Stimulated activated CD4-positive, alpha-beta T cell treated with anti-CD3 and anti-CD28 coated beads, Interleukin-2, amount 100 ng/mL, for 24 hours (primary cell): ENCODE measurements around the gene PRR19.

Experiments
- DNase-seq, 2 donors: peaks; one replicate each; pipeline ENCODE4 v3.0.0-alpha.2; 2020

The PRR19 gene

DNA sequence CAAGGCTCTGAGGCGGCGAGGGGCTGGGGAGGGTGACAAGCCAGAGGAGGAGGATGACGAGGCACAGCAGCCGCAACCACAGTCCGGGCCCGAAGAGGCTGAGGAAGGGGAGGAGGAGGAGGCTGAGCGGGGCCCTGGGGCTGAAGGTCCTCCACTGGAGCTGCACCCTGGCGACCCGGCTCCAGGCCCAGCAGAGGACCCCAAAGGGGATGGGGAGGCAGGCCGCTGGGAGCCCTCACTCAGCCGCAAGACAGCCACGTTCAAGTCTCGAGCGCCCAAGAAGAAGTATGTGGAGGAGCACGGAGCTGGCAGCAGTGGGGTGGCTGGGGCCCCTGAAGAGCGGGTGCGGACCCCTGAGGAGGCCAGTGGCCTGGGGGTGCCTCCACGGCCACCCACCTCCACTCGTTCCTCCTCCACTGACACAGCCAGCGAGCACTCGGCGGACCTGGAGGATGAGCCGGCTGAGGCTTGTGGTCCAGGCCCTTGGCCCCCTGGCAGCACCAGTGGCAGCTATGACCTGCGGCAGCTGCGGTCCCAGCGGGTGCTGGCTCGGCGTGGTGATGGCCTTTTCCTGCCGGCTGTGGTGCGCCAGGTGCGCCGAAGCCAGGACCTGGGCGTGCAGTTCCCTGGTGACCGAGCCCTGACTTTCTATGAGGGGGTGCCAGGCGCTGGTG is 29.9 kb upstream of the PRR19 start:
- DNase-seq, result no peak

DNA sequence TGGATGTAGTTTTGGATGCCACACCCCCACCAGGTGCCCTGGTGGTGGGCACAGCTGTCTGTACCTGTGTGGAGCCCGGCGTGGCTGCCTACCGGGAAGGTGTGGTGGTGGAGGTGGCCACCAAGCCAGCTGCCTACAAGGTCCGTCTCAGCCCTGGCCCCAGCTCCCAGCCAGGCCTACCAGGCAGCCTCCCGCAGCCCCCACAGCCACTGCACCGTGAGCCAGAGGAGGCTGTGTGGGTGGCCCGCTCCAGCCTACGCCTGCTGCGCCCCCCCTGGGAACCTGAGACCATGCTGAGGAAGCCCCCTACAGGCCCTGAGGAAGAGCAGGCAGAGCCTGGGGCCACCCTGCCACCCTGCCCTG is 29.4 kb upstream of the PRR19 start:
- no peak for DNase-seq

- DNase-seq, result no peak
These were observed 28.9 kb upstream of the PRR19 start for GRCh38 chr19:42272989-42273406.

DNA sequence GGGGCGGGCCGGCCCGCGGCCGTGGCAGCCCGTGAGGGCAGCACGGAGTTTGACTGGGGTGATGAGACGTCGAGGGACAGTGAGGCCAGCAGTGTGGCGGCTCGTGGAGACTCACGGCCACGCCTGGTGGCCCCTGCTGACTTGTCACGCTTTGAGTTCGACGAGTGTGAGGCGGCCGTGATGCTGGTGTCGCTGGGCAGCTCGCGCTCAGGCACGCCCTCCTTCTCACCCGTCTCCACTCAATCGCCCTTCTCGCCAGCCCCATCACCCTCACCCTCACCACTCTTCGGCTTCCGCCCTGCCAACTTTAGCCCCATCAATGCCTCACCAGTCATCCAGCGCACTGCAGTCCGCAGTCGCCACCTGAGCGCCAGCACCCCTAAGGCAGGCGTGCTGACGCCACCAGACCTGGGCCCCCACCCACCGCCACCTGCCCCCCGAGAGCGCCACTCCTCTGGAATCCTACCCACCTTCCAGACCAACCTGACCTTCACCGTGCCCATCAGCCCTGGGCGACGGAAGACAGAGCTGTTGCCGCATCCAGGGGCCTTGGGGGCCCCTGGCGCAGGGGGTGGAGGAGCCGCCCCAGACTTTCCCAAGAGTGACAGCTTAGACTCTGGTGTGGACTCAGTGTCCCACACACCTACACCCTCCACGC is 28.4 kb upstream of the PRR19 start:
- DNase-seq, result no peak

DNA sequence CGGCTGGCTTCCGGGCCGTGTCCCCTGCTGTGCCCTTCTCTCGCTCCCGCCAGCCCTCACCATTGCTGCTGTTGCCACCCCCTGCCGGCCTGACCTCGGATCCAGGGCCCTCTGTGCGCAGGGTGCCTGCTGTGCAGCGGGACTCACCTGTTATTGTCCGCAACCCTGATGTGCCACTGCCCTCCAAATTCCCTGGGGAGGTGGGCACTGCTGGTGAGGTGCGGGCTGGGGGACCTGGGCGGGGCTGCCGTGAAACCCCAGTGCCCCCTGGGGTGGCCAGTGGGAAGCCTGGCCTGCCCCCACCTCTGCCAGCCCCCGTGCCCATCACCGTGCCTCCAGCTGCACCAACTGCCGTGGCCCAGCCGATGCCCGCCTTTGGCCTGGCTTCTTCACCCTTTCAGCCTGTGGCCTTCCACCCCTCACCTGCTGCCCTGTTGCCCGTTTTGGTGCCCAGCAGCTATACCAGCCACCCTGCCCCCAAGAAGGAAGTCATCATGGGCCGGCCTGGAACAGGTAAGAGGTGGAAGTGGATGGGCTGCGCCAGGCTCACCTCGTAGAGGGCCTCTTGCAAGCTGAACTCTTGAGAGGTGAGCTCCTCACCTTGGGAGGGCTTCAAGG is 27.8 kb upstream of the PRR19 start:
- no peak for DNase-seq

DNA sequence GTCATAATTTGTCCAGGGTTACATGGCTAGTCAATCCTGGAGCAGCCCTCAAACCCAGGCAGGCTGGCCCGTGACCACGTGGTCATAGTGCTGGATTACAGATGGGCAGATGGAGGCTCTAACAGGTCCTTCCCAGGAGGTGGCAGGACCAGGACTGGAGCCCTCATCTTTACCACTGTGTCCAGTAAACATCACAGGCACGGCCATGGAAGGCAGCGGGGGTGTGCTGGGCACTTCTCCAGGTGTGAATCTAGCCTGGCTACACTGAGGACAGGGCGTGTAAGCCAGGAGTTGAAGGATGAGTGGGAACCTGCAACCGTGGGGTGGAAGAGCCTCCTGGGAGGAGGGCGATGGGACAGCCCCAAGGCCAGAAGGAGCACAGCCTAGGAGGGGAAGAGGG is 26.8 kb upstream of the PRR19 start:
- DNase-seq, result no peak

DNA sequence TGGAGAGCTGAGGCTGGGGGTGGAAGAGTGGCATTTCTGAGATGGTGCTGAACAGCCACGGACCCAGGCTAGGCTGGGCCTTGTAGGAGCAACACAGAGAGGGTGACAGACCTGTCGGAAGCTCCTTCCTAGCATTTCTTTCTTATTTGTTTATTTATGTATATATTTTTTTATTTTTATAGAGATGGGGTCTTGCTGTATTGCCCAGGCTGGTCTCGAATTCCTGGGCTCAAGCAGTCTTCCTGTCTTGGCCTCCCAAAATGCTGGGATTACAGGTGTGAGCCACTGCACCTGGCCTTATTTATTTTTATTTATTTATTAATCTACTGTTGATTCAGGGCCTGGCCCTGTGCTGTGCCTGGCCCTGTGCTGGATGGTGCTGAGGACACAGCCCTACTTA is 26.4 kb upstream of the PRR19 start:
- DNase-seq, result no peak

DNA sequence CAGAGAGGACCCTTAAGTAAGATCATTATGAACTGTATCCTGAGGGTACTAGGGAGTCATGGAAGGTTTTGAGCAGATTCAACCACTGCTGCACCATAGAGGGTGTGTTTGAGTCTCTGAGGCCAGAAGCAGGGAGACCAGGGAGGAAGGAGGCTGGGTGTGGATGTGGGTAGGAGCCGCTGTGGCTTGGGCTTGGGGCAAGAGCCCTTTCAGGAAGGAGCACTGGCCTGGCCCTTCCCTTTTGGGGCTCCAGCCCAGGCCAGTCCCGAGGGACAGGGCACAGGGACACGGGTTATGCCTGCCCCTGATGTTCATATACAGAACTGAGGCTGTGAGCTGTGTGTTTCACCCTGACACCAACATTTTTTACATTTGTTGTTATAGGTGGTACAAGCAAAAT is 25.6 kb upstream of the PRR19 start:
- no peak for DNase-seq

- DNase-seq, result peak in 1 of 2 donors; percentile 35
These were observed 25.1 kb upstream of the PRR19 start for GRCh38 chr19:42276821-42277220.

GRCh38 chr19:42277821-42278451 is 24.0 kb upstream of the PRR19 start:
- DNase-seq, result no peak

DNA sequence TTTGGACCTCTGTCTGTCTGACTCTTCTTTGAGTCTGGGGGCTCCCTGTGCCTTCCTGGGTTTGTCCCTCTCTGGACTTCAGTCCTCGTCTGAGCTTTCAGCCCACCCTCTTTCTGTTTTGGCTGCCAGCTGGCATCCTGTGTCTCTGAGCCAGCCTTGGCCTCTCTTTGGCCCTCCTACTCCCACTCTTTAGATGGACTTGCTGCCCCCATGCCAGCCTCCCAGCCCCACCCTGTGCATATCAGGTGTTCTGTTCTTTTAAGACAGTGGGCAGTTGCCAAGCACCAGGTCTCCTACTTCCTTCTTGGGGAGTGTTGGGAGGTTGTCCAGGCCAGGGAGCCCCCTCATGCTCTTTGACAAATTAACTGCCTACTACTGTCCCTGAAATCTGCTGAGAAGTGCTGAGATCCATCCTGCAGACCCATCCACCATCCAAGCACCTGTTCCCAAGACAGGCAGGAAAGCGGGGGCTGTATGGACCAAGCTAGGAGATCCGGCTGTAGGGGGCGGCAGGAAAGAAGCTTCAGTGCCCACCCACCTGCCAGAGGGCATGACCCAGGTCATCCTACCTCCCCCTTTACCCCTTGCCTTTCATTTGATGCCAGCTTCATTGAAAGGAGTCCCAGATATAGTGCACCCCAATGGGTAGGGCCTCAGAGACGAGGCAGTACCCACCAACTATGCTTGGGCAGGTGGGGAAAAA is 23.3 kb upstream of the PRR19 start:
- DNase-seq, result no peak

DNA sequence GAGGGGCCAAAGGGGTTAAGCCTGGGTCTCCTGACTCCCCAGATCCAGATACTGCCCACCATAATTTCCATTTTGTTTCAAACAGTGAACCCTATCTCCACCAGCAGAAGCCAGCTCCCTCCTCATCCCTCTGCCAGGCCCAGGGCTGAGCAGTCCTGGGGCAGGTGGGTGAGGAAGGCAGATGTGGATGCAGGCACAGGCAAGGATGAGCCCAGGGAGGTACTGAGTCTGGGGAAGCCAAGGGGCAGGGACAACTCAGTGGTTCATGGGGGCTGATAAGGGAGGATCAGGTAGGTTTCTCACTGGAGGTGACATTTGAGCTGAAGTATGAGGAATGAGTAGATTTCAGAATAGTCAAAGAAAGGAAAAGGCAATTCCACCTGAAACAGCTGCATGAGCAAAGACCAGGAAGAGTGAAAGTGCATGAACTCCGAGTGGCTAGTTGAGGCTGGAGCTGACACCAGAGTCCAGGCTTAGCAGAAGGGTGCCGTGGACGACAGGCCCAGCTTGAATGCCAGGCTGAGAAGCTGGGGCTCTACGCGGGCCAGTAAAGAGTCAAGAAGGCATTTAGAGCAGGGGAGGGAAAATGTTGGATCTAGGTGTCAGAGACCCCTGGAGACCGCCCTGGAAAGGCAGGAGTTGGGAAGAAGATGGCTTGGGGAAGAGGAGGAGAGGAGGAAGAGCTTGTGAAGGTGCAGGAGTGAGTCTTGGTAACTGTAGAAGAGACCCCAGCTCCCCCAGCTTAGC is 22.6 kb upstream of the PRR19 start:
- DNase-seq, result no peak

- peak; percentile 88 to 92 for DNase-seq
These were observed 21.8 kb upstream of the PRR19 start for GRCh38 chr19:42279902-42280814.

GRCh38 chr19:42280815-42281145 is 21.2 kb upstream of the PRR19 start:
- no peak for DNase-seq

DNA sequence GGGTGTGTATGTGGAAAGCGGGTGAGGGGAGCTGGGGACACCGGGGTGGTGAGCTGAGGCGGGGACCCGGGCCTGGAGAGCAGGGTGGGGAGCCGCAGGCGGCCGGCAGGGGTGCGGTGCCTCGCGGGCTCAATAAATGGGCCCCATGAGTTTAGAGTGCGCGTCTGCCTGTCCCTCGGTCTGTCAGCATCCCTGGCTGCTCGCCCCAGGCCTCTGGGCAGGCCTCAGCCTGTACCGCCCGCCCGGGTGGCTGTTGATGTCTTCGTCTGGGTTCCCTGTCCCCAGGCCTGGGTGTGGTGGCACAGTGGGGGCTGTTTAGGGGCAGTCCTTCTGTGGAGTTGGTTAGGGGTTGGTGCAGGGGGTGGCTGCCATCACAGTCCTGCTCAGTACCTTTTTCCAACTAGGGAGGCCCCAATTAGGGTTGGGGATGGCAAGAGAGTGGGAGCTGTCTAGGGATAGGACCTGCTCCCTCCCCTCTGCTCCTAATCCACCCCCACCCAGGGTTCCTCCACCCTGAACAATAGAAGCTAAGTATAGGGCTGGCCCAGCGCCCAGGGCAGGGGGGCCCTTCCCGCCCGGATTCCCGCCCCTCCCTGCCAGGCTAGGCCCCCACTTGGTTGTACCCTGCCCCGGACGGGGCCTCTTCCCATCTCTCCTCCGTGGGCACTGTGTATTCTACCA is 20.6 kb upstream of the PRR19 start:
- peak; percentile 40 to 50 for DNase-seq

DNA sequence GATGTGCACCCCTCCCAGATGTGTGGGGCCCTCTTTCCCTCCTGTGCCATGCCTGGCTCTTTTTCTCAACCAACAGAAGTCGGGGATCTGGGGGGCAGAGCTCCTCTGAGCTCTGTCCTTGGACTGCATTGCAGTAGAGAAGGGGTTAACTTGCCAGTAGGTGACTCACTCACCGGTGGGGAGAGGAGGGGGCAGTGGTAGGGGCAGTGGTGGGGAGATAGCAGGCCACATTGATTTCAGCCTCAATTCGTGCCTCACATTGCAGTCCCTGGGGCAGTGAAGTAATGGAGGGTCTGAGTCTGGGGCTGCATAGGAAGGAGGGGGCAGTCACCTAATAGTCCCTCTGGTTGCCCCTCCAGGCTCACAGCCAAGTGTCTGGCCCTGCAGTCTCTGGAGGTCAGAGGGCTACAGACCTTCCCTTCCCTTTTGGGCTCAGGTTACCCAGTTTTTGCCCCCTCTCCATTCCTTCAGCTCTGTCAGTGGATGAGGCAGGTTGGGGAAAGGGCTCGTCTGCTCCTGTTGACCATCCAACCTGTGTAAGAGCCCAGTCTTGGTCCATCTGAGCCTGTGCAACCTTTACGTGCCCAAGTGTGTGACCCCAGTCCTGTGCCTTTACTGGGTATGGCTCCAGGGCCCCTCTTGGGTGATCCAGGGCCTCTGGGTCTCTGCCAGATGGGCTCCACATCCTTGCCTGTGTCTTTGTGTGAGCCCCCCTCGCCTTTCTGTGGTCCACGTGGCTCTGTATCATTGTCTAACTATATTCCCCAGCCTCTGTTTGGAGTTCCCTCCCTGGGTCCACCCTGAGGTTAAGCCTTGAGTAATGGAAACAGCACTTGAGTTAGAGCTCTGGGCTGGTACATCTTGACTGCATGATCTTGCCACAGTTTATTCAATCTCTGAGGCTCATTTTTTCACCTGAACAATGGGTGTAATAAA is 19.8 kb upstream of the PRR19 start:
- no peak for DNase-seq

DNA sequence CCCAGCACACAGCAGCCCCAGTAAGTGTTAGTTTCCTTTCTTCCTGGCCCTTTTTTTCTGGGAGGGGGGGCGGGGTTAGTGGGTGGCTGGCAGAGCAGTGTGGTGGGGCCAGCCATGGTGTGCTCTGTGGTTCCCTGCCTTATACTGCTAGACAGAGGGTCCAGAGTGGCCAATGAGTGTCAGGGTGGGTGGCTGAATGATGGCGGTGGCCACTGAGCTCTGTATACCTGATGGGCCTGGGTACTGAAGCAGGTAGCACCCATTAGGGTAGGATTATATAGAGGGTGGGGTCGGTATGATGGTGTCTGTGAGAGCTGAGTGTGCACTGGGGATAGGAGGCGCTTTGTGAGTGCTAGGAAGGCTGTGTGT is 19.1 kb upstream of the PRR19 start:
- no peak for DNase-seq

GRCh38 chr19:42283188-42284065 is 18.5 kb upstream of the PRR19 start:
- DNase-seq, result peak; percentile 95 to 96

GRCh38 chr19:42284066-42284501 is 17.8 kb upstream of the PRR19 start:
- peak; percentile 76 to 86 for DNase-seq
